HuH-7.5 (cell line): Measurements from ENCODE around the gene ACSL3.

Experiments used
- DNase-seq: peaks from one replicate; pipeline ENCODE4 v3.0.0; 2011; ENCODE audit warnings: low spot score

The ACSL3 gene

DNA sequence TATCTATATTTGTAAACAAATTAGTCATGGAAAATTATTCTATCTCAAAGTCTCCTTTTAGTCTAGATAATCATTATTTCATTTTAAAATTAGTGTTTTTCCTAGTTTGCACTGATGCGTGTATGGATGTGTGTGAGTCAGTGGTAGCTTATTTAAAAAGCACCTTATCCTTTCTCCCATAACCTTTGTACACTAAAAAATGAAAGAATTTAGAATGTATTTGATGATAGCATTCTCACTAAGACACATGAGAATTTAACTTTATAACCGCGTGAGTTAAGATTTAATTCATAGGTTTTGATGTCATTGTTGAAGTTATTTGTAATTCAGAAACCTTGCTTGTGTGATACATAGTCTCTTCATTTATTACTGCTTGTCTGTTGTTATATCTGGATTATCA lies 81.7 kb downstream of the ACSL3 start:
- DNase-seq = no peak

DNA sequence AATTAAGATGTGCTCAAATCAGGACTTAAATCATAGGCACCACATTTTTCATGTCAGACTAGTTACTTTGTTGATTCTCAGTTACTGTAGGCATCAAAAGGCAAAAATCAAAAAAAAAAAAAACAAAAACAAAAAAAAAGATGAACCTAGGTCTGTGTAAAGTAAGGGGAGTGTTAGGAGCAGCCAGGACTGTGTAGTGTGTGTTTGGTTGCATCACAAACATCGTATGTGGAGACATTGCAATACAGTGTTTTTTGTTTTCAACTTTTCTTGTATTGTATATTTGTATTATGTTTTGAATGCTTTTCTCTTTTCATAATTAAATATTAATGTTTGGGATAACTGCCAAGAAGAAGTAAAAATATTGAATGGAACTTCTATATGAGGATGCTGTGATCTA lies 82.1 kb downstream of the ACSL3 start:
- DNase-seq = no peak

DNA sequence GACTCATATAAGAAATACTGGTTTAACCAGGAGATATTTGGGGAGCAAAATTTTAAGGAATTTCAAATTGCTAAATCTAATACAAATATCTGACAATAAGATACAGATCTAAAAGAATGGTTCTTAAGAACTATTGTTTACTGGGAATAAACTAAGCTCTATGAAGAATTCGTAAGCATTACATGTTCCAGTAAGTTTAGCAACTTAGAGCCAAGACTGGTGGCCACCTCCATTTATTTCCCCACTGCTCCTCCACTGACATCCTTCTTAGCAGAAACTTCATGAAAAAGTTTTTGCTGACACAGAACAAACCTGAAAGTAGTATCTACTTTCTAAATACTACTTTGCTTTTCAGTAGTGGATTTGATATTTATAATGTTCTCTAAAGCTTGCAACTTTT lies 83.0 kb downstream of the ACSL3 start:
- DNase-seq = no peak

DNA sequence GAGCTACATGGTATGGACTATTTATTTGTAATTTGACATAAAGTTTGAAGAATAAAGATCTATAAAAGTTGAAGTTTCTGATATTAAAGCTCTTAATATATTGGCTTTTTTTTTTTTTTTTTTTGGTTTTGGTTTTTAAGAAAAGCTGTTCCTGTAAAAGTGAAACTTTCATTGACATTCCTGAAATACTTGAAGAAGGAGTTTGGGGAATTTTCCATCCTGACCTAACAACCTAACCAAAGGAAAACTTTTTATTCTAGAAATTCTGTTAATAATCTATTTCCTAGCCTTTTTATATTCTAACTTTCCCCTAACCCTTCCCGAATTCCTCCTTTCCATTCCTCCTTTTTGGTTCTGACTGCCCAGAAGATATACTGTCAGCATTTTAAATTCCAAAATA lies 83.7 kb downstream of the ACSL3 start:
- DNase-seq = no peak

DNA sequence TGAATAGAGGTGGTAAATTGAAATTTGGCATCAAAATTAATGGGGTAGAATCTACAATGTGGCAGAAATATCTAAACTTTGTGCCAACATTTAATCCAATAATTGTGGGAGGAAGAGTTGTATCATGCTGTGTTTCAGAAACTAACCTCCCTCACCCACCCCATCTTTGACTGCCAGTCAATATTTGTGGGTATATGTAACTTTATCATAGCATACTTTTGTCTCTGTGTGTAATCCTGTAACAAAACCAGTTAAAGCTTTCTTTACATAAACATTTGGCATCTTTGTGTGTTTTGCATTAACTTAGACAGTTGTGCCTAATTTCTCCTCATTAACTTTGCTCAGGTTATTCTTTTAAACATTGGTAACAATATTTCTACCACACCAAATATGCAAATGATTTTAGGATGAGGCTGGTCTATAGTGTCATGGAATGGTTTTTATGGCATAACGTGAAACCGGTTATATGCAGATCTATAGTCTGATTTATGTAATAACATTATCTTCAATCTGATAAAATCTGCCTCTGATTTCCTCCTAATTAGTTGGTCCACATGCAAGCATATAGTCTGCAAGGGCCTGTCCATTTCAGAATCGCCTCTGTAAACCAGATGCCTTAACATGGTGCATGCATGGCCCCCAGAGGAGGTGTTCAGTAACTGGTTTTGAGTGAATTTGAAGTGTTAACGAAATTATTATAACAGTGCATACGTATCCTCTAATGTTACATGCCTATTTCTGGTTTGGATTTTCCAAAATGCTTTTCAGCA lies 84.3 kb downstream of the ACSL3 start:
- no peak for DNase-seq

DNA sequence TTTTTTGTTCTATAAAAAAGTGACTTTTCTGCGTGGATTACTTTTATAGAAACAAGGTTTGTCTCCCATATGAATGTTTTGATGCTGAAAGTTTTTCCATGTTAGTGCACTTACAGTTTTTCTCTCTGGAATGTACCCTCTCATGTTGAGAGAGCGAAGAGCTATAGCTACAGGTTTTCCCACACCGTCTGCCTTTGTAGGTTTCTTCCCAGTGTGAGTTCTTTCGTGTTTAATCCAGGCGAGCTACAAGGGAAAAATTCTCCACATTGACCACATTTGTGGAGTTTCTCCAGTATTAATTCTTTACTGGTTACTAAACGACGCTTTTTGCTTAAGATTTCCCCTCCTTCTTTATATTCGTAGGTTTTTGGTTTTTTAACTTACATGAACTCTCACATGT lies 85.1 kb downstream of the ACSL3 start:
- DNase-seq = no peak

DNA sequence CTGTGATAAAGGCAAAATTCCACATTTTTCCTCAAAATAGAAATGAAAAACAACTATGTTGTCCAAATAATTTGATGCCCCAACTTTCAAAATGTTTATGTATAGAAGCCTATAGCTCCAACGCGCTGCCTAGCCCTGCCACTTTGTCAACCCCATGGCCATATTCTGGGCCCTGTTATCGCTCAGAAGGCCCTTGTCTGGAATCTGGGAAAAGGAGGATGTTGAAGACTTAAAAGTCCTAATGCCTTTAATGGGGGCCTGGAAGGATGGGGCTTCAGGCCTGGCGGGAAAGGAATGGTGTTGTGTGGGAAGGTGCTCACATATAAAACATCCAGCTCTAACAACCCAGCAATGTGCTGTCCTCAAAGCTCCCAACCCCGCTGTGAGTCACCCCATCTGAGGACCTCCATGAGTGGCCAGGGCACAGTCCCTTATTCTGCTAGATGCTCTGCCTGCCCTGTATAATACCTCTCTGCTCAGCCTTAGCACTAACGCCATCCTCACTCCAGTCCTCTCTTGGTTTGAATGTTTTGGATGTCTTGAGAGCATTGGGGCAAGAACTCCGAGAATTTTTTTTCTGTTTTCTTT lies 86.0 kb downstream of the ACSL3 start:
- DNase-seq = no peak

DNA sequence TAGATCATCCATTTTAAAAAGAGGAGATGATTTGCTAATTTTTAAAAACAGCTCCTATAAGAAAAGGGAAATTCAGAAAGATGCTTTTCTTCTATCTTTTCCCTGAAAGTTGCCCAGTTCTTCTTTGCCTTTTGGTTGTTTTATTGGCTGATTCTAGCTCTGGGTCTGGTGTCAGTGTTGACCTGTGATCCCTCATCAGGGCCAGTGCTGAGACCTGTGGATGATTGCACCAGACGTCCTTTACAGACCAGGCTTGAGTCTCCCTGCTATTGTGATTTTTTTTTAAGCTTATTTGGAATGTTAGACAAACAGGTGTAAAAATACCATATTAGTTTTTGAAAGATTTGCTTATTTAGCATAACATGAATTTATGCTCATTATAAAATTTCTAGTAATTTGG lies 88.2 kb downstream of the ACSL3 start:
- no peak for DNase-seq

DNA sequence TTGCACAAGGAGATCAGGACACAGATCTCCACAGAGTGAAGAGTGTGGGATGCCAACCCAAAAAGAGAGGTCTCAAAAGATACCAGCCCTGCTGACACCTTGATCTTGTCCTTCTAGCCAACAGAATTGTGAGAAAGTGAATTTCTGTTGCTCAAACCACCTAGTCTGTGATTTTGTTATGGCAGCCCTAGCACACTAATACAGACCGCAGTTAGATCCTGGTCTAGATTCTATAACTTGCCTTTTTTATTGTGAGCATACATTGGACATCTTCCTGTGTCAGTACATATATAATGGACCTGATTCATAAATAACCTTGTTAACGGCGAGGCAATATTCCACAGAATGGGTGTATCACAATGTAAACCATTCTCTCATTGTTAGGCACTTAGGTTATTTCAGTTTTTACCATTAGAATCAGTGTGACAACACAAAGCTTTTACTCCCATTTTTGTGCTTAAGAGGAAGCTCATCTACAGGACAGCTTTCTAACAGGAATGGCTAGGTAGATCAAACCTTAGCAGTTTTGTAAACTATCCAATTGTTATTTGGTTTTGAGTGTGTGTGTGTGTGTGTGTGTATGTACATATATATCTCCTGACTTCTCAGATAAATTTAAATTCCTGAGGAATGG lies 89.0 kb downstream of the ACSL3 start:
- DNase-seq = no peak

DNA sequence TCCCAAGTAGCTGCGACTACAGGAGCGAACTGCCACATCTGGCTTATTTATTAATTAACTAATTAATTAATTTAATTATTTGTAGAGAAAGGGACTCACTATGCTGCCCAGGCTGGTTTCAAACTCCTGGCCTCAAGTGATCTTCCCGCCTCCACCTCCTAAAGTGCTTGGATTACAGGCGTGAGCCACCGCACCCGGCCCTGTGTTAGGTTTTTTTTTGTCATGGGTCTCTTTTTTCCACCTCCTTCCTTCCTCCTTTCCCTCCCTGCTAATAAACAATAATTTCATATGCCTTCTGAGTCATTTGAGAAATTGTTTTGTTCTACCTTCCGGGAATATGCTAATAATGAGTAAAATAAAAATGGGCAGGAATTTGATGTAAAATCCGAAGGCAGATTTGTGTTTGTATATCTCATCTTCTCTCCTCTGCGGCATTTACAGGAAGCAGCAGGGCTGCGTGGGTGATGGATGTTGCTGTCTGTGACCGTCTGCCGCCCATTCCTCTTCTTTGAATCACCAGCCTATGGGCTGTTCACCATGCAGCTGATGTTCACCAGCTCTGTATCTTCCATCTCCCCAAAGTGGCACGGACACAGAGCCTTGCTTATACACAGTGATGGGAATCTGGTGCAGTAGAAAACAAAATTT lies 89.9 kb downstream of the ACSL3 start:
- DNase-seq = no peak

DNA sequence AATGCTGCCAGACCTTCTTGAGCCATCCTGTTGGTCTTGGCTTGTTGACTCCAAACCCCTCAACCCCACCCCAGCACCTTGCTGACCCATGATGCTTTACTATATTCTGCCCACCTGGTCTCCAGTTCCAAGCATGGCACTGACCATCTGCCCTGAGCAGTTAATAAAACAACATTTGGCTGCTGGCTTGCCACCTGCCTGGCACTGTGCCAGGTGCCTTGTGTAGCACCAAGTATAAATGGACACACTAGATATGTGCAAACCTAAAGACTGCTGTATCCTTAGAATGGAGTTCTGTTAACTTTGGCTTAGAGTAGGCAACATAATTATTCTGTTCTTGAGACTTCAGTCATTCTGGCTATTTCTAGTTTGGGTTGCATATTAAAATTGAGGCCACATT lies 91.4 kb downstream of the ACSL3 start:
- no peak for DNase-seq

DNA sequence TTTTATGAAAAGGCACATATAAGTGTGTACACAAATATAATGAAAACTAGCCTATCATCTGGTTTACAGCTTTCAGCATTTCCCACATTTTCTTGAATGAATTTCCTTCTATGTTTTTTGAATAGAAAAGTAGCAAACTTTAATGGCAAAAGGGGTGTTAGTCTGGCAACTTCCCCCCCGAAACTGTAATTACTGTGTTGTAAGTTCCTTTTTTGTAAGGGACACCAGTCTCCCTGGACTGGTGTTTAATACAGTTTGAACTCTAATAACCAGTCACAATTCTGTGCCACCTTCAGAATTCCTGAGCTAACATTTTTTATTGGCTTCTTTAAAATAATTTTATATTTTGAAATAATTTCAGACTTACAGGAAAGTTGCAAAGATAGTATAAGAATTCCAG lies 94.2 kb downstream of the ACSL3 start:
- no peak for DNase-seq

DNA sequence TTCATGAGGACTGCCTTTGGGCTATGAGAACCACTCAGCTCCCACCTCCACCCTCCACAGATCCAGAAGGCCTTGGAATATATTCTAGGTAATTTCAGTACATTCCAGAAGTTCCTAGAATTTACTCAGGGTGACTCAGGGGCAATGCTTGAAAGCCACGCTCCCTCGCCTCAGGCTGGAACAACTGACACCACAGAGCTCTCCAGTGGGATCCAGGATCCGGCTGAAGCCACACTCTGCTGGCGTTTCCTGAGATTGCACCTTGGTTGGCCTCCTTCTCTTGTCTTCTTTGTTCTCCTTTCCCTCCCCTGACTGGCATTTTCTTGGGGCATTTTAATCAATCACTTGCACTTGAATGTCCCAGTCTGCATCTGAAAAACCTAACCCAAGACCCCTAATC lies 98.5 kb downstream of the ACSL3 start:
- no peak for DNase-seq

DNA sequence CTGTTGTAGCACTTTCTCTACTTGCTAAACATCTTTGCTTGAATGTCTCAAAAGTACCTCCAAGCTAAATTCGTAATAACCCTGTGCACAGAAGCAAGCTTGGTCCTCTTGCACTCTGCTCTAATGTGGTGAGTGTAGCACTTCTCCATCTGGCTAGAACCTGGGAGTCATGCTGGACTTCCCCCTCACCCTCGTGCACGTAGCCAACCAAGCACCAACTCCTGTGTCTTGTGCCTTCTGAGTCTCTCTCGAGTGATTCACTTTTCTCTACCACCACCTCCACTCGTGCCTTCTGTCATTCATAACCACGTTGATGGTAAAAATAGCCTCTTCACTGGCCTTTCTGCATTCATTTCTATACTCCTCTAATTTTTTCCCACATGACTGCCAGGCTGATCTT lies 99.3 kb downstream of the ACSL3 start:
- no peak for DNase-seq

DNA sequence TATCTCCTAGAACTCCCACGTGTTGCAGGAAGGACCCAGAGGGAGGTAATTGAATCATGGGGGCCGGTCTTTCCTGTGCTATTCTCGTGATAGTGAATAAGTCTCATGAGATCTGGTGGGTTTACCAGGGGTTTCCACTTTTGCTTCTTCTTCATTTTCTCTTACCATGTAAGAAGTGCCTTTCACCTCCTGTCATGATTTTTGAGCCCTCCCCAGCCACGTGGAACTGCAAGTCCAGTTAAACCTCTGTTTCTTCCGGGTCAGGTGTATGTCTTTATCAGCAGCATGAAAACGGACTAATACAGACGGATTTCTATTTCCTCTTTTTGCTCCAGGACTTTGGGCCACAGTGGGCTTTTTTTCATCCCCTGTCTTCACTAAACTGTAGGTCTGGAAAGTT lies 102.8 kb downstream of the ACSL3 start:
- no peak for DNase-seq

DNA sequence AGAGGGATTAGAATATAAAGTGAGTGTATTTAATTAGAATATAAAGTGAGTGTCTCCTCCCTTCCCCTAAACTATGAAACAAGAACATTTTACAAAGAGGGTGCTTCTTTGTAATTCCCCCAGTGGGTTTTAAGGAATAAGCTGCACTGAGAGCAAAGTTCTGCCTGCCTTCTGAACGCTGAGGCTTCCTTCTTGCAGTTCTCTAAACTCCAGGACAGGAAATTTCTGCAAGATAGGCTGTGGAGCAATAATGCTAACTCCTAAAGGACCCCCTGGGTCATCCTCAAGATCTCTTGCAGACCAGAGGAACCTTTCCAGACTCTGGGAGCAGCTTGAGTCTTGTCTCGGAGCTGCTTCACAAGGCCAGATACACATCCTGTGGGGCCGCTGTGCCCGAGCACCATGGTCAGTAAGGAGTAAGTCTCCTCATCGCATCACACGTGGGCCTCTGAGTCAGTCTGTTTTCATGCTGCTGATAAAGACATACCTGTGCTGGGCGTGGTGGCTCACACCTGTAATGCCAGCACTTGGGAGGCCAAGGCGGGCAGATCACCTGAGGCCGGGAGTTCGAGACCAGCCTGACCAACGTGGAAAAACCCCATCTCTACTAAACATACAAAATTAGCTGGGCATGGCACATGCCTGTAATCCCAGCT lies 103.7 kb downstream of the ACSL3 start:
- DNase-seq = no peak

DNA sequence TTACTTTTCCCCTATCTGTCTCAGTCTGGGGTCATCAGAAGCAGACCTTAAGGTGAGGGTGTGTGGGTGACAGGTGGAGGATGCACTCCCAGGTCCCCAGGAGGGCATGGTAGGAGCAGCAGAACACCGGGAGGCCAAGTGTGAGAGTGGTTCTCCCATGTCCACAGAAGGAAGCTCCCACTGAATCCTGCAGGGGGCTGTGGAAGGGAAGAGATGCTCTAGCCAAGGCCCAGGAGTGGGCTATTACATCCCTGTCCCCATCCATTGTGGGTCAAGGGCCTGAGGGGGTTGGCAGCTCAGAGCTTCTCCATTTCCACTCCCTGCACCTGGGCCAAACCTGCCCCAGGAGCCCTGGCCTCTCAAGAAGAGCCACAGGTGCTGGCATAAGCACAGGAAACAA lies 104.7 kb downstream of the ACSL3 start:
- no peak for DNase-seq

DNA sequence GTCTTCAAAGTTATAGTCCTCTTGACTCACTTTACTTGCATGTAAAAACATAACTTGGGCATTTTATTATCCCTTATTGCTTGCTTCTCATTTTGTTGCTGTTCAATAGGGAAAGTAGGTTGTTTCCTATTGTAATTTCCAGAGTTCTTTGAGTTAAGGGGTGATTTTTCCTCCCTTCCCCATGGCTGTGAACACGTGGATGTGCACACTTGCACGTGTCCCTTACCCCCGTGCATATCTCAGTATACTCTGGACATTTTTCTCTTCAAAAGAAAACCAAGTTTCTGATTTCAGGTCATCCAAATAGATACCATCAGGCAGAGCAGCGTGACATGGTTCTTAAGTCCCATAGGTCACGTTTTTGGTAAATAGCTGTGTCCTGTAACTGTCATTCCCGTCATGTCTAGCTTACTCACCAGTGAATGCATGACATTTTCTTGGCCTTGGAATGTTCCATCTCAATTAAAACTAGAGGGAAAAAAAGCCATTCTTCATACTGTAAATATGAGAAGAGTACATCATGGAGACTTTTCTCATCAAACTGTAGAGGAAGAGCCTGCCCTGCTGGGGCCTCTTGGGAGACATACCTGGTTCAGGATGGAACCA lies 107.8 kb downstream of the ACSL3 start:
- DNase-seq = no peak

DNA sequence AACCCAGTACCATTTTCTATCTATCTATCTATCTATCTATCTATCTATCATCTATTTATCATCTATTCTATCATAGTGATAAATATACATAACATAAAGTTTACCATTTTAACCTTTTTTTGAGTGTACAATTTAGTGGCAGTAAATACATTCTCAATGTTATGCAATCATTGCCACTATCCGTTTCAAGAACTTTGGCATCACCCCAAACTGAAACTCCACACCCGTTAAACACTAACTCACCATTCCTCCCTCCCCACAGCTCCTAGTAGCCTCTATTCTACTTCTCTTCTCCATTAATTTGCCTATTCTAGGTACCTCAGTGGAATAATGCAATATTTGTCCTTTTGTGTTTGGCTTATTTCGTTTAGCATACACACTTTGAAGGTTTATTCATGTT lies 108.7 kb downstream of the ACSL3 start:
- no peak for DNase-seq

DNA sequence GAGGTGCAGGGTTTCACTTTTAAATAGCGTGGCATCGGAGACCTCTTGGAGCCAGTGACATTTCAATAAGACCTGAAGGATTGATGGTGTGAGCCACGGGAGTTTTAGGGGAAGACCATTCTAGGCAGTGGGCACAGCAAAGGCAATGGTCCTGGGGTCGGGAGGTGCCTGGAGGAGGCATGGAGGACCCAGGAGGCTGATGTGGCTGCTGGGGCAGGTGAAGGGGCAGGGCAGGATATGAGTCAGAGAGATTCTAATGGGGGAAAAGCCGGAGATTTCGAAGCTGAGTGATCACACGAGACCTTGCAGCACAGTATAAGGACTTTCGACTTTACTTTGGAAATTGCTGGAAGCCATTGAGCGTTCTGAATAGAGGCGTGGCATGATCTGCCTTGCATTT lies 111.6 kb downstream of the ACSL3 start:
- no peak for DNase-seq

DNA sequence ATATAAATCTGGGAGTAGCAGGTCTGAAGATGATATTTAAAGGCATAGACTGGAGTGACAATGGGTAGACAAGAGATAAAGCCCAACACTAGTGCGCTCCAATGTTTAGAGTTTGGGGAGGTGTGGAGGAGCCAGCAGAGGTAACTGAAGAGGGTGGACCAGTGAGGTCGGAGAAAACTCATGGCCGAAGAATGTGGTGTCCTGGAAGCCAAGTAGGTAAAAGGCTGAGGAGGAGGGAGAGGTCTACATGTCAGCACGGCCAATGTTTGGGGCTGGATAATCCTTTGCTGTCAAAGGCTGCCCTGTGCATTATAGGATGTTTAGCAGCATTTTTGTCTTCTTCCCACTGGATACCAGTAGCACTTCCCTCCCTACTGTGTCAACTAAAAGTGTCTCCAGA lies 112.4 kb downstream of the ACSL3 start:
- DNase-seq = no peak

DNA sequence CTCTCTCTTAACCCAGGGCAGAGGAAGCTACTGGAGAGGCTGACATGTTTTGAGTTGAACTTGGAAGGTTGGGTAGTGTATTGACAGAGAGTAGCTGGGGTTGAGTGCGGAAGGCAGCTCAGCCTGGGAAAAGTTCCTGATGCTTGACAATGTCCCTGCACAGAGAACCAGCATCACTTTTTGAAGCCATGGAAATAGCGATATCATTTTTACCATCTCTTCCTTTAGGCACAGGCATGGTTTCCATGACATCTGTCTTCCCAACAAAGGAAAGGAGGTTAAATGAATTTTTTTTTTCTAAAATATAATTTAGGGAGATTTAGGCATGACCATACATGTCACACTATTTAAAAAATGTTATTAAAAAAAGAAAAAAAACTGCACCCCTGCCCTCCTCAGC lies 112.9 kb downstream of the ACSL3 start:
- DNase-seq = no peak
